Mucosa of stomach (tissue), 1 donor: ENCODE data around the gene ASB18.

ENCODE experiments used
- H3K27me3 ChIP-seq: one replicate; pipeline ENCODE4 v1.7.0; 2013; ENCODE audit warnings: mild to moderate bottlenecking, low read length; ENCODE audit not compliant: control insufficient read depth, insufficient read depth
- H3K36me3 ChIP-seq: one replicate; pipeline ENCODE4 v1.7.0; 2013; ENCODE audit warnings: low read length; ENCODE audit not compliant: control insufficient read depth, insufficient read depth
- H3K4me1 ChIP-seq: one replicate; pipeline ENCODE4 v1.7.0; 2013; ENCODE audit warnings: mild to moderate bottlenecking, low read length; ENCODE audit not compliant: control insufficient read depth, insufficient read depth
- H3K4me3 ChIP-seq: one replicate; pipeline ENCODE4 v1.7.0; 2013; ENCODE audit warnings: low read length
- H3K9ac ChIP-seq: one replicate; pipeline ENCODE4 v1.7.0; 2013; ENCODE audit warnings: mild to moderate bottlenecking, low read length, moderate library complexity
- H3K9me3 ChIP-seq: one replicate; pipeline ENCODE4 v1.7.0; 2013; ENCODE audit warnings: mild to moderate bottlenecking, low read length, moderate library complexity; ENCODE audit not compliant: control insufficient read depth
- donor health status: Pancreatic carcinoma.

Gene ASB18

GRCh38 chr2:236184701-236185100 is 79.5 kb downstream of the ASB18 start:
- Histone ChIP-seq H3K27me3 (peaks cover 19% of the 10 kb centered on the region), H3K9ac (no peak overlapping the region), H3K4me3 (no peak overlapping the region), H3K9me3 (no peaks in the 10 kb centered on the region), H3K4me1 (no peaks in the 10 kb centered on the region), H3K36me3 (no peaks in the 10 kb centered on the region)

DNA sequence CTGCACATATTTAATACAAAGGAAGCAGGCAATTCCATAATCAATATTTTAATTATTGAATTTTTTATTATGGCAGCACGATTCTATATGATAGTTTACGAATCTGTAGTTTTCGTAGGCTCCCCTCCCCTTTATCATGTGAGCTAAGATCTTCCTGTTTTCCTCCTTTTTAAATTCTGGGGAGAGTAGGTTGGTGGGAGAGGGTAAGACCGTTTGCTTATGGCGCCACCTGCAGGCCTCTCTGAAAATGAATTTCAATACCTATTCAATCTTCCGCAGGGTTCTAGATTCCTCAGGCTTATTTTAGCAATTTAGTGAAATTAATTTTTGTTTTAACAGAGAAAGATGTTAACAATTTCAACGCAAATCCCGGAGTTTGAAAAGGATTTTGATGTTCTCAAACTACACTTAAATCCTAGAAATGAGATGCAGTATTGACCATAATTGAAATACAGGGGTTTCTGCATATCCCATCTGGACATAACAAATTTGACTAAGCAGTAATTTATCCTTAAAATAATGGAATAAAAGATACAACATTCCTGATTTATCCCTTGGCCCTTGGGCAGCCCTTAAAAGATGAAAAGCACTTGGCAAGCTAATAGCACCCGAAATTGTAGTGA is 83.3 kb downstream of the ASB18 start:
- no peaks in the 10 kb centered on the region for H3K36me3 ChIP-seq
- H3K9ac ChIP-seq = no peak overlapping the region
- peaks cover 54% of the 10 kb centered on the region for H3K27me3 ChIP-seq
- H3K9me3 ChIP-seq = no peaks in the 10 kb centered on the region
- no peak overlapping the region for H3K4me3 ChIP-seq
- H3K4me1 ChIP-seq = peaks cover 13% of the 10 kb centered on the region

DNA sequence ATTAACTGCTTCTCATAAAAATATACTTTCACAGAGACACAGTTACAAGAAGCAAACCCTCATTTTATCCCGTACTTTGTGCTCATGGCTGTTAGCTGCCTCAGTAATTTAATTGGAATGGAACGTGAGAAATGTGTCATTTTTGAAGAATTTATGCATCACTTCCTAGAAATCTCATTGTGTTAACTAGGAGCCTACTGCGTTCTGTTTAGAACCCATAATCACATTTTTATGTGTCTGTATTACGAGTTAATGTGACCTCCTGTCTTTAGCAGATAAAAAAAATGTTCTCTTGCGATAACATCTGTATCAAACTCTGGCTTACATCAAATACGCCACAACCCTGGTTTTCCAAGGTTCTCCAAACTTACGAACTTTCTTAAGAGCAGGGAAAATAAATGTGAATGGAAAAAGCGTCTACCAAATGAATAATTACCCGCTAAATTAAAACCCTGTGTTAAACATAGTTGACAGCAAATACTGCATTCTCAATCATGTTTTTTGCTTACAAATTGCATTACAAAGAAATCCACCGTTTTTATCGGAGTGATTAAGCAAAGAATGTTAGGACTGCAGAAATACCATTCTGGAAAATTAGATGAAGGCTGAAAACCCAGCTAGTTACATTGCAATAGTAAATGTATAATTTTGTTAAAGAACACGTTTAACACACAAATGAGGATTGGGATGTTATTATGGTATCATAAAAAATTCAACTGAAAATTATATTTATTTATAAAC is 84.0 kb downstream of the ASB18 start:
- peaks cover 13% of the 10 kb centered on the region for H3K4me1 ChIP-seq
- no peaks in the 10 kb centered on the region for H3K36me3 ChIP-seq
- no peaks in the 10 kb centered on the region for H3K9me3 ChIP-seq
- H3K9ac ChIP-seq = no peak overlapping the region
- H3K4me3 ChIP-seq = no peak overlapping the region
- H3K27me3 ChIP-seq = peaks cover 61% of the 10 kb centered on the region

DNA sequence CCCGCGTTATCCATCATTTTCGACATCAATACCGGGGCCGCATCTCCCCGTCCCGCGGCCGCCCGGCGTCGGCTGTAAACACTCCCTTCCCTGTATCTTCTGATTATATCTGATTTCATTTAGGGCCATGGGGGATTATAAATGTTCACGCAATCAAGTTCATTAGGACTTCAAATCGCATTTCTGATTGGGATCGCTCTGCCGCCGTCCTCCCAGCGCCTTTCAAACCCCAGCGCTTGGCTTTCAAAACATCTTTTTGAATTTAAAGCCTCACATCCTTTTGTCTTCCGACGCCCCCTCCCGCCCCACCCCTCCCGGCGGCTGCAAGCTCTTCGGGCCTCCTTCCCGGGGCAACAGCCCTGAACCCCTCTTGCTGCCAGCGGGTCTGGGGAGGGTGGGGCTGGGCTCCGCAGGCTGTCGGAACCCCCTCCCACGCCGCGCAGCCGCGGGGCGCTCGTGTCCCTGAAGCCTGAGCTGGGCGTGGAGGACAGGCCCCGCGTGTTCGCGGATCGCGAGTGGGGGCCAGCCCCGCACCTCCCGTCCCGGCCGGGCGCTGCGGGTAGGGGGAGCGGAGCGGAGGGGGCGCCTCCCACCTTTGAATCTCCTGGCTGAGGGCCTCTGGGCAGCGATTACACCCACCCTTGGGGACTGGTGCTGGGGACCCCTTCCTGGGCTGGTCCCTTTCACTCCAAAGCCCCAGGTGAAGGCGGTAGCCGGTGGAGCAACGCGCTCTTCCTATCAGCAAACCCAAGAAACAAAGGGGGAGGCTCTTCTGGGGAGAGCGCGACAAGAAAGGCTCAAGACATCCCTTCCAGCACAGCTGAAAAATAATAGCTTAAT is 84.8 kb downstream of the ASB18 start:
- no peak overlapping the region for H3K4me3 ChIP-seq
- H3K27me3 ChIP-seq = peaks cover 63% of the 10 kb centered on the region
- no peak overlapping the region for H3K9ac ChIP-seq
- H3K4me1 ChIP-seq = peaks cover 13% of the 10 kb centered on the region
- no peaks in the 10 kb centered on the region for H3K9me3 ChIP-seq
- no peaks in the 10 kb centered on the region for H3K36me3 ChIP-seq

DNA sequence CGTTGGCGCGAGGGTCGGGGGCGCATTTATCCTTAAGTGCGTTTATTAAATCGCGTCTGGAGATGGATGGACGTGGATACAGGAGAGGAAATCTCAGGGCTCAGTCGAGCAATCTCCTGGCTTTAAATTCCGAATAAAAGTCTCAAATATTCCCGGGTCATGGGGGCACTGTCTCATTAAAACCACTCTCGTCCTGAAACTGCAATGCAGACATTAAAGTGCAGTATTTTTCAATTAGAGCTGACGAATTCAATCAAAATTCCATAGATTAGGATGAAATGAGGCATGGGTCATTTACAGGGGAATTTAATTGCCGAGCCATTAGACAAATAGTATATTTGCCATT is 85.3 kb downstream of the ASB18 start:
- H3K9me3 ChIP-seq = no peaks in the 10 kb centered on the region
- peaks cover 14% of the 10 kb centered on the region for H3K4me1 ChIP-seq
- H3K27me3 ChIP-seq = peaks cover 69% of the 10 kb centered on the region
- H3K36me3 ChIP-seq = no peaks in the 10 kb centered on the region
- no peak overlapping the region for H3K9ac ChIP-seq
- H3K4me3 ChIP-seq = no peak overlapping the region

DNA sequence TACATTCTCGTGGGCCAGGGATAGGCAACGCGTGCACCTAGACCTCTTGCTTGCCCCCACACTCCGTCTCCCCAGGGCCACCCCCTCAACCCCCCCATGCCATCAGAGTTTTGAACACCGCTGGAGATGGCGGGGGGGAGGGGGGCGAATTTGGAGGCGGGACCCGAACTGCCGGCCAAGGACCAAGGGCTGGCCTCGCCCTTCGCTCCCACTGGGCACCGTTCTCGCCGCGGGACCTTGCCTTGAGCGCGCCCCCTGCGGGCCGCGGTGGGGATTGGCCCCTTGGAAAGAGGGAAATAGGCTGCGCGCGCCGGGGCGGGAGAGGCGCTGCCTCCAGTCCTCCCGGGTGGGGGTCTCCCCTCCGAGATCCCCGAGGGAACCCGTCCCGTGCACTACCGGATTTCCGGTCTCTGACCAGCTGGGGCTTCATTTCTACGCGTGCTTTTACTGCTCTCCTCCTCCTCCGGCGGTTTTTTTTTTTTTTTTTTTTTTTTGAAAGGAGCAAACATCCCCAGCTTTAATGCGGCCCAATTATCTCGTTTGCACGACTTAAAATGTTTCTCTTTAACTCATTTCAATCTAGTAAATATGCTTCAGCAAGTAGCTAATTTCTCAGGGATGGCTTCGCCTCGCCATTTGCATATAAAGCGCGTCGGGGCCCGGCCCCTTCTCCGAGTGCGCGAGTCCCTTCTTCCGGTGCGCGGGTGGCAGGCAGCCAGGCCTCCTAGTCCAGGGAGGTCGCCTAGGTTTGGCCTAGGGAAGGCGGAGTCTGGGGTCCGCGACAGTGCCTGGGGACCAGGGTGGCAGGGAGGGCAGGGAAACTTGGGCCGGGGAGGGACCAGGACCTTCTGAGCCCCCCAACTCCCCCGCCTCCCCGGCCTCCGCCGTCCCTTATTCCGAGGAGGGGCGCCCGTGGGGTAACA is 86.0 kb downstream of the ASB18 start:
- Histone ChIP-seq H3K4me1 (peaks cover 16% of the 10 kb centered on the region), H3K9me3 (no peaks in the 10 kb centered on the region), H3K27me3 (peaks cover 75% of the 10 kb centered on the region), H3K9ac (no peak overlapping the region), H3K36me3 (no peaks in the 10 kb centered on the region), H3K4me3 (no peak overlapping the region)

GRCh38 chr2:236177604-236177966 is 86.6 kb downstream of the ASB18 start:
- Histone ChIP-seq H3K27me3 (peaks cover 82% of the 10 kb centered on the region), H3K9me3 (no peaks in the 10 kb centered on the region), H3K4me1 (peaks cover 16% of the 10 kb centered on the region), H3K36me3 (no peaks in the 10 kb centered on the region), H3K4me3 (no peak overlapping the region), H3K9ac (no peak overlapping the region)

DNA sequence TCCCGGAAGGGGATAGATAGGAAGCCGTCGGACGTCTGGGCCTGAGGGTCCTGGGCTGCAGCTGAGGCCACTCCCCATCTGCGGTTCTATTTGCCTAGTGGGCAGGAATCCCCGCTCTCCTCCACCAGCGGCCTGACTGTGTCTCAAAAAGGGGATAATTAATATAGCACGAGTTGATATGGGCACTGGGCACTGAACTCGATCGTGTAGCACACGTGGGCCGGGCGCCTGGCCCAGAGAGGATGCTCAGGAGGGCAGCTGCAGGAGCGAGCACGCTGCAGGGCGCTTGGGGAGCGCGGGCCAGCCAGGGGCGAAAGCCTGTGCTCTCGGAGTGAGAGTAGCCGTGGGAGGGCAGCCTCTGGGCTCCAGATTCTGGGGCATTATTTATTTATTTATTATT is 87.3 kb downstream of the ASB18 start:
- Histone ChIP-seq H3K9me3 (no peaks in the 10 kb centered on the region), H3K27me3 (peaks cover 88% of the 10 kb centered on the region), H3K4me3 (no peak overlapping the region), H3K4me1 (peaks cover 16% of the 10 kb centered on the region), H3K36me3 (no peaks in the 10 kb centered on the region), H3K9ac (no peak overlapping the region)

DNA sequence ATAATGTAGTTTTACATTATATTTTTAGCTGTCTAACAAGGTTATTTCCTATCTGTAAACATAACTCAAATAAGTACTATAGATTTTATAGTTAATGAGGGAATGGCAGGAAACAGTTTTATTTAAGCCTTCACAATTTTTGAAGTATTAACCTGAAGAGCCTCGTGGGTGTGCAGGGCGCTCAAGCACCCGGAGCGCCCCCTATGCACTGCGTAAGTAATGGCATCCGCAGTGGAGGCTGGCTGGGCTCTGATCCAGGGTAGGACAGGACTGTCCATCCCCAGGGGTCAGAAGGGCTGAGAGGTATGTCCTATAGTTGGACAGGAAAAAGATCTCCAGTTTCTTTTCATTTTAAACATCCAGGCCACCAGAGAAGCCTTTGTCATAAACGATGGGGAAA is 87.8 kb downstream of the ASB18 start:
- H3K27me3 ChIP-seq = peaks cover 92% of the 10 kb centered on the region
- no peaks in the 10 kb centered on the region for H3K36me3 ChIP-seq
- H3K9me3 ChIP-seq = no peaks in the 10 kb centered on the region
- peaks cover 18% of the 10 kb centered on the region for H3K4me1 ChIP-seq
- no peak overlapping the region for H3K4me3 ChIP-seq
- H3K9ac ChIP-seq = no peak overlapping the region

DNA sequence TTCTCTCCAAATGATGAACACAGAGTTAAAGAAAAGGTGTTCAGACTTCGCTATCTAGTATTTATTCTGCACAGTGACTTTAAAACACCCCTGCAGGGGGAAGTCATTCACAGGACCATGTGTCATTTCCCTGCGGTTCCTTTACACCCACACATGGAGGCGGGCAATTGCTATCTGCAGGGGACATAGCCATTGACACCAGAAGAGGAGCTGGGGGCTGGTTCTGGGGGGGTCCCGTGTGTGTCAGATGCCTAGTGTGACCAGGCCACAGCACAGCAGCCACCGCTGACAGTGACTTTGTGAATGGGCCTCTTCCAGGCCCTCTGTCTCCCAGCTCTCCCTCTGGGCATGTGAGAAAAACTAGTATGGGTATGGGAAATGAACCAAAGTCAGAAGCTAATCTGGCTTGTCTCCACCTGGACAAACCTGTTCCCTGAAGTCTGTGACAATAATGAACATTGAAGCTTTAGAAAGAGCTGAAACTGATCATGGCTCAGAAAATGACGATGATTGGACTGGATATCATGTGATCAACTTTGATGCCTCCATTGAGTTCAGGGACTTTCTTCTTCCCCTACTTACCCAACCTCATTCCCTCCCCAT is 88.6 kb downstream of the ASB18 start:
- Histone ChIP-seq H3K4me3 (no peak overlapping the region), H3K9me3 (no peaks in the 10 kb centered on the region), H3K36me3 (no peaks in the 10 kb centered on the region), H3K27me3 (peaks cover 96% of the 10 kb centered on the region), H3K4me1 (peaks cover 20% of the 10 kb centered on the region), H3K9ac (no peak overlapping the region)
